GF-D8 (cell line): ENCODE measurements around the gene CISD3.

Source experiments
- DNase-seq: peaks from one replicate; lab custom pipeline; 2025; lab: John Stamatoyannopoulos, UW

The CISD3 gene

GRCh38 chr17:38745545-38745944, 15.4 kb downstream of the CISD3 start:
- DNase-seq: no peak

- no peak for DNase-seq
These were observed 16.1 kb downstream of the CISD3 start for GRCh38 chr17:38746004-38746848.

- DNase-seq: no peak
These were observed 16.8 kb downstream of the CISD3 start for GRCh38 chr17:38746849-38747462.

GRCh38 chr17:38747463-38748148, 17.5 kb downstream of the CISD3 start:
- no peak for DNase-seq

- DNase-seq: no peak
These were observed 18.2 kb downstream of the CISD3 start, which contains the start of gene PCGF2 for GRCh38 chr17:38748149-38748891. TSS of gene PCGF2 (minus strand) at chr17:38748336. CDS start at chr17:38740402, 7,934 bp downstream.

GRCh38 chr17:38748892-38749222, 18.7 kb downstream of the CISD3 start:
- no peak for DNase-seq

- DNase-seq: no peak
These were observed 19.3 kb downstream of the CISD3 start for GRCh38 chr17:38749223-38750043.

- DNase-seq: no peak
These were observed 19.8 kb downstream of the CISD3 start for GRCh38 chr17:38750044-38750311.

- no peak for DNase-seq
These were observed 20.4 kb downstream of the CISD3 start for GRCh38 chr17:38750312-38751121.

- DNase-seq: no peak
These were observed 21.1 kb downstream of the CISD3 start for GRCh38 chr17:38751144-38751807.

GRCh38 chr17:38751808-38752307, 21.7 kb downstream of the CISD3 start:
- DNase-seq: peak; percentile 42

- peak; percentile 99 for DNase-seq
These were observed 22.3 kb downstream of the CISD3 start, which contains the start of gene PSMB3 for GRCh38 chr17:38752308-38753070. TSS of gene PSMB3 (plus strand) at chr17:38752741. CDS start at chr17:38752827, 86 bp downstream.

GRCh38 chr17:38753071-38753506, 22.9 kb downstream of the CISD3 start:
- DNase-seq: no peak

- DNase-seq: no peak
These were observed 31.5 kb downstream of the CISD3 start for GRCh38 chr17:38761612-38762011.

GRCh38 chr17:38762231-38762630, 32.1 kb downstream of the CISD3 start:
- no peak for DNase-seq

- DNase-seq: no peak
These were observed 36.2 kb downstream of the CISD3 start for GRCh38 chr17:38766341-38766740.

- no peak for DNase-seq
These were observed 38.3 kb downstream of the CISD3 start for GRCh38 chr17:38768417-38768816.

- DNase-seq: no peak
These were observed 43.1 kb downstream of the CISD3 start for GRCh38 chr17:38773258-38773657.

- DNase-seq: no peak
These were observed 47.6 kb downstream of the CISD3 start for GRCh38 chr17:38777641-38778250.
